GM21381 (cell line): ENCODE data around the gene USP34.
"Not testable (repeated sequence)": the region's sequence is repeated elsewhere in the genome, so short reads cannot be mapped to it uniquely, and the experiment has no call there.

Source experiments
- ATAC-seq: cut with Tn5 transposase; IDR thresholded peaks from one replicate; pipeline ENCODE4 v1.9.1; 2021; ENCODE audit warnings: mild to moderate bottlenecking, moderate library complexity; ENCODE audit not compliant: unreplicated experiment

The USP34 gene

GRCh38 chr2:61194646-61195045 is 276.2 kb downstream of the USP34 start:
- not testable (repeated sequence) for ATAC-seq

GRCh38 chr2:61193670-61194561 is 277.0 kb downstream of the USP34 start:
- no peak for ATAC-seq

GRCh38 chr2:61187085-61187484 is 283.8 kb downstream of the USP34 start:
- ATAC-seq: no peak

- ATAC-seq: no peak
These were observed 285.6 kb downstream of the USP34 start for GRCh38 chr2:61185231-61185728.

- no peak for ATAC-seq
These were observed 286.6 kb downstream of the USP34 start for GRCh38 chr2:61184263-61184662.

- no peak for ATAC-seq
These were observed 287.1 kb downstream of the USP34 start for GRCh38 chr2:61183795-61184194.

- no peak for ATAC-seq
These were observed 288.9 kb downstream of the USP34 start for GRCh38 chr2:61182059-61182383.

- no peak for ATAC-seq
These were observed 289.4 kb downstream of the USP34 start for GRCh38 chr2:61181382-61182058.

GRCh38 chr2:61180686-61181085 is 290.2 kb downstream of the USP34 start:
- ATAC-seq: no peak

GRCh38 chr2:61179701-61180639 is 290.9 kb downstream of the USP34 start:
- no peak for ATAC-seq

GRCh38 chr2:61178603-61179545 is 292.0 kb downstream of the USP34 start:
- no peak for ATAC-seq

GRCh38 chr2:61177727-61178549 is 292.9 kb downstream of the USP34 start:
- ATAC-seq: peak; percentile 17

GRCh38 chr2:61176755-61177726 is 293.8 kb downstream of the USP34 start:
- peak; percentile 86 for ATAC-seq

- ATAC-seq: no peak
These were observed 295.9 kb downstream of the USP34 start for GRCh38 chr2:61175036-61175435.

- ATAC-seq: no peak
These were observed 297.8 kb downstream of the USP34 start for GRCh38 chr2:61173116-61173515.

- ATAC-seq: no peak
These were observed 298.2 kb downstream of the USP34 start for GRCh38 chr2:61172671-61173070.

GRCh38 chr2:61167579-61167978 is 303.3 kb downstream of the USP34 start:
- no peak for ATAC-seq

- no peak for ATAC-seq
These were observed 304.9 kb downstream of the USP34 start for GRCh38 chr2:61165946-61166345.
